NB4 (cell line): ENCODE measurements around the gene TRIM77.

Source experiments
- MYC ChIP-seq: IDR thresholded peaks from 2 replicates; pipeline ENCODE4 v1.6.1; 2011; ENCODE audit warnings: low read depth, low read length
- POLR2A ChIP-seq: IDR thresholded peaks from 2 replicates; pipeline ENCODE4 v1.6.1; 2011; ENCODE audit warnings: mild to moderate bottlenecking; ENCODE audit not compliant: insufficient read length; ENCODE audit errors: extremely low read depth
- TF ChIP-seq, protein P1 (sequence below): IDR thresholded peaks from one replicate; pipeline ENCODE4 v1.5.1; 2012; ENCODE audit warnings: low read depth, low read length
- TF ChIP-seq, protein P2 (sequence below): IDR thresholded peaks from 2 replicates; pipeline ENCODE4 v1.6.1; 2011; ENCODE audit warnings: low read depth, low read length

DNA sequence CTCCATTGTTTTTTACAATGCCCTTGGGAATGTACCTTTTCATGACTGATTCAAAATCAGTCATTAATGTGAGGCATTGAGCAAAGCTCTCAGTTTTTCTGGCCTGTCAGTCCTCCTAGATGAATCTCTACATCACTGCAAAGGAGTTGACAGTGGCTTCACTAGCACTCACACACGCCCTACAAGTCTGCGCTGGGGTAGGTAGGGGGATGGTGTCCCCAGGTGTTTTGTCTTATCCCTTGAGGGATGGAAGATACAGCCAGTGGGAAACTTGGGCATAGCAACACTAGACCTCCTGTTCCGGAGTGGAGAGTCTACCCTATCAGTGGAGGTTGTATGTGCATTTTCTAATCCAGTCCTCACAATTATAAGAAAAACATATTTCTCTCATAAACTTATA is 27.0 kb downstream of the TRIM77 start:
- TF ChIP-seq, protein P1, sequence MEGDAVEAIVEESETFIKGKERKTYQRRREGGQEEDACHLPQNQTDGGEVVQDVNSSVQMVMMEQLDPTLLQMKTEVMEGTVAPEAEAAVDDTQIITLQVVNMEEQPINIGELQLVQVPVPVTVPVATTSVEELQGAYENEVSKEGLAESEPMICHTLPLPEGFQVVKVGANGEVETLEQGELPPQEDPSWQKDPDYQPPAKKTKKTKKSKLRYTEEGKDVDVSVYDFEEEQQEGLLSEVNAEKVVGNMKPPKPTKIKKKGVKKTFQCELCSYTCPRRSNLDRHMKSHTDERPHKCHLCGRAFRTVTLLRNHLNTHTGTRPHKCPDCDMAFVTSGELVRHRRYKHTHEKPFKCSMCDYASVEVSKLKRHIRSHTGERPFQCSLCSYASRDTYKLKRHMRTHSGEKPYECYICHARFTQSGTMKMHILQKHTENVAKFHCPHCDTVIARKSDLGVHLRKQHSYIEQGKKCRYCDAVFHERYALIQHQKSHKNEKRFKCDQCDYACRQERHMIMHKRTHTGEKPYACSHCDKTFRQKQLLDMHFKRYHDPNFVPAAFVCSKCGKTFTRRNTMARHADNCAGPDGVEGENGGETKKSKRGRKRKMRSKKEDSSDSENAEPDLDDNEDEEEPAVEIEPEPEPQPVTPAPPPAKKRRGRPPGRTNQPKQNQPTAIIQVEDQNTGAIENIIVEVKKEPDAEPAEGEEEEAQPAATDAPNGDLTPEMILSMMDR: no peak
- TF ChIP-seq POLR2A (no peak), MYC (no peak)
- TF ChIP-seq, protein P2, sequence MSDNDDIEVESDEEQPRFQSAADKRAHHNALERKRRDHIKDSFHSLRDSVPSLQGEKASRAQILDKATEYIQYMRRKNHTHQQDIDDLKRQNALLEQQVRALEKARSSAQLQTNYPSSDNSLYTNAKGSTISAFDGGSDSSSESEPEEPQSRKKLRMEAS: no peak
